ENCODE data around the gene HMCN2. TPM values are rescaled to one million over a fixed set of nuclear protein-coding genes. Genes with fewer than 3 reads are reported as not detected.

Gene HMCN2
- total RNA-seq, 1 experiment from 2014 or later = 8.6 TPM

GRCh38 chr9:130289711-130290241, 24.2 kb downstream of the HMCN2 start:
- H3K9ac ChIP-seq (ENCODE audit: extremely low read depth, insufficient read length, low read length) = no peak overlapping the region
- no peak overlapping the region for H2BK5ac ChIP-seq (ENCODE audit: insufficient read length, low read length)
- no peak overlapping the region for H2BK120ac ChIP-seq (ENCODE audit: low read depth, low read length, poor library complexity, severe bottlenecking)
- Mint-ChIP-seq H3K4me3 (no peak overlapping the region), H3K27ac (0 out of 7 replicates have a peak overlapping the region, but pooled peaks of 1 of the 3 experiments have one; percentile 47), H3K36me3 (ENCODE audit: insufficient read depth in 1 of 3, low read depth in 3 of 3) (peaks cover 4 to 48% (median 14%) of the 10 kb centered on the region in 3 experiments; a peak in 5 of 7 replicates), H3K9me3 (no peaks in the 10 kb centered on the region), H3K27me3 (ENCODE audit: low read depth) (no peaks in the 10 kb centered on the region; the same call in 1 of the 2 replicates), H3K4me1 (peaks cover 12 to 23% of the 10 kb centered on the region in 2 experiments)
- H3K23me2 ChIP-seq (ENCODE audit: insufficient read length, low read depth, low read length, poor library complexity, severe bottlenecking) = no peaks in the 10 kb centered on the region
- H3K9me3 ChIP-seq (ENCODE audit: control insufficient read depth, low read depth, low read length) = no peaks in the 10 kb centered on the region
- no peak overlapping the region for H3K18ac ChIP-seq (ENCODE audit: insufficient read length, low read depth, low read length)
- no peak overlapping the region for H2AK5ac ChIP-seq (ENCODE audit: insufficient read length, low read length)
- no peak overlapping the region for H4K8ac ChIP-seq (replicated peaks; ENCODE audit: insufficient read length, low read depth, low read length)
- no peak overlapping the region for H3K4ac ChIP-seq (ENCODE audit: low read depth, low read length)
- H3K79me1 ChIP-seq (ENCODE audit: insufficient read depth, low read depth, low read length, poor library complexity, severe bottlenecking) = no peaks in the 10 kb centered on the region
- no peak overlapping the region for H2BK15ac ChIP-seq (ENCODE audit: low read depth, low read length)
- no peak overlapping the region for H4K91ac ChIP-seq (ENCODE audit: insufficient read length, low read depth, low read length)
- no peak for DNase-seq
- no peak overlapping the region for H2BK12ac ChIP-seq (ENCODE audit: insufficient read length, low read depth, low read length)
- no peak for TF ChIP-seq CTCF (conservative IDR thresholded peaks at IDR 0.05)
- no peaks in the 10 kb centered on the region for H3K4me1 ChIP-seq (ENCODE audit: insufficient read depth, low read length)
- H2AFZ ChIP-seq (ENCODE audit: low read length) = no peak overlapping the region
- no peak overlapping the region for H3K4me2 ChIP-seq (ENCODE audit: insufficient read depth, insufficient read length, low read length)
- no peak overlapping the region for H3K56ac ChIP-seq (ENCODE audit: insufficient read length, low read depth, low read length)
- H3K27ac ChIP-seq (ENCODE audit: insufficient read length, low read depth, low read length) = no peak overlapping the region
- H3K23ac ChIP-seq (ENCODE audit: insufficient read length, low read depth, low read length) = no peak overlapping the region
- no CpG with 5 or more reads among the region's 12 CpGs for WGBS (ENCODE audit: extremely low coverage, insufficient read length, low lambda C conversion rate)
- no peaks in the 10 kb centered on the region for H3K79me2 ChIP-seq (ENCODE audit: insufficient read depth, low read length)
- H4K5ac ChIP-seq (ENCODE audit: insufficient read length, low read depth, low read length) = no peak overlapping the region
- H3K27me3 ChIP-seq (ENCODE audit: insufficient read depth, low read length) = no peaks in the 10 kb centered on the region
- no peaks in the 10 kb centered on the region for H4K20me1 ChIP-seq (ENCODE audit: control insufficient read depth, insufficient read depth, insufficient read length)
- H3T11ph ChIP-seq (ENCODE audit: low read length) = no peak overlapping the region
- no peak overlapping the region; the same call in 1 of the 2 replicates for H3K14ac ChIP-seq (ENCODE audit: insufficient read depth, low read length)
- H2BK20ac ChIP-seq (ENCODE audit: low read depth, low read length, poor library complexity, severe bottlenecking) = no peak overlapping the region

Measured in H9 (cell line).